ENCODE measurements around the gene SLC38A5.
"Not testable (repeated sequence)": the region's sequence is repeated elsewhere in the genome, so short reads cannot be mapped to it uniquely, and the experiment has no call there.

Gene SLC38A5

GRCh38 chrX:48433713-48434112 lies 36.3 kb downstream of the SLC38A5 start:
- not testable (repeated sequence) for H2BK15ac ChIP-seq (ENCODE audit: low read length); H3K4ac ChIP-seq (ENCODE audit: low read length); H4K91ac ChIP-seq (ENCODE audit: low read depth, low read length, poor library complexity); H3K4me2 ChIP-seq (ENCODE audit: insufficient read depth, low read length, poor library complexity, severe bottlenecking); H3K18ac ChIP-seq (ENCODE audit: low read length); H3K4me1 ChIP-seq (ENCODE audit: control insufficient read depth in 2 of 2, insufficient read depth in 1 of 2, low read depth in 1 of 2, low read length in 2 of 2); H3K4me3 ChIP-seq (ENCODE audit: low read length in 2 of 2); H3K27me3 ChIP-seq (ENCODE audit: control insufficient read depth in 3 of 3, insufficient read depth in 3 of 3, low read depth in 1 of 3, low read length in 3 of 3); DNase-seq (ENCODE audit: low spot score); H3K14ac ChIP-seq (ENCODE audit: low read length); H3K23ac ChIP-seq (ENCODE audit: low read depth, low read length, poor library complexity); H3K36me3 ChIP-seq (replicated peaks in 1 of 2; ENCODE audit: control insufficient read depth in 2 of 2, insufficient read depth in 2 of 2, low read length in 2 of 2); H2BK12ac ChIP-seq (ENCODE audit: low read length); H4K8ac ChIP-seq (ENCODE audit: low read depth, low read length); H3K9ac ChIP-seq (ENCODE audit: low read depth, low read length, poor library complexity); H2AFZ ChIP-seq (ENCODE audit: low read length); H3K27ac ChIP-seq (replicated peaks; ENCODE audit: low read length); H2AK5ac ChIP-seq (ENCODE audit: low read depth, low read length); H3K9me3 ChIP-seq (replicated peaks in 1 of 2; ENCODE audit: control insufficient read depth in 2 of 2, insufficient read depth in 1 of 2, low read depth in 1 of 2, low read length in 2 of 2); H2BK120ac ChIP-seq (ENCODE audit: low read depth, low read length); H2BK5ac ChIP-seq (ENCODE audit: low read length); H3K79me1 ChIP-seq (ENCODE audit: low read depth, low read length)
- WGBS, 2 donors (ENCODE audit: extremely low coverage in 2 of 2, insufficient read length in 2 of 2, insufficient replicate concordance in 1 of 2) = no CpG with 5 or more reads among the region's 13 CpGs

GRCh38 chrX:48430166-48430565 lies 39.9 kb downstream of the SLC38A5 start:
- WGBS, 2 donors (ENCODE audit: extremely low coverage in 2 of 2, insufficient read length in 2 of 2, insufficient replicate concordance in 1 of 2) = no CpG with 5 or more reads among the region's 4 CpGs
- H3K27ac ChIP-seq (replicated peaks; ENCODE audit: low read length); H2AFZ ChIP-seq (ENCODE audit: low read length): not testable (repeated sequence)

GRCh38 chrX:48429606-48430005 lies 40.5 kb downstream of the SLC38A5 start:
- not testable (repeated sequence) for H3K9me3 ChIP-seq (replicated peaks in 1 of 2; ENCODE audit: control insufficient read depth in 2 of 2, insufficient read depth in 1 of 2, low read depth in 1 of 2, low read length in 2 of 2); H2BK5ac ChIP-seq (ENCODE audit: low read length); H4K8ac ChIP-seq (ENCODE audit: low read depth, low read length); H3K23ac ChIP-seq (ENCODE audit: low read depth, low read length, poor library complexity); H2BK15ac ChIP-seq (ENCODE audit: low read length); H3K4me3 ChIP-seq (ENCODE audit: low read length in 2 of 2); H2AK5ac ChIP-seq (ENCODE audit: low read depth, low read length); H3K9ac ChIP-seq (ENCODE audit: low read depth, low read length, poor library complexity); H4K91ac ChIP-seq (ENCODE audit: low read depth, low read length, poor library complexity); H2AFZ ChIP-seq (ENCODE audit: low read length); H3K27me3 ChIP-seq (ENCODE audit: control insufficient read depth in 3 of 3, insufficient read depth in 3 of 3, low read depth in 1 of 3, low read length in 3 of 3); H3K4ac ChIP-seq (ENCODE audit: low read length); H3K27ac ChIP-seq (replicated peaks; ENCODE audit: low read length); H3K18ac ChIP-seq (ENCODE audit: low read length); H3K36me3 ChIP-seq (replicated peaks in 1 of 2; ENCODE audit: control insufficient read depth in 2 of 2, insufficient read depth in 2 of 2, low read length in 2 of 2); H3K79me1 ChIP-seq (ENCODE audit: low read depth, low read length); H3K4me1 ChIP-seq (ENCODE audit: control insufficient read depth in 2 of 2, insufficient read depth in 1 of 2, low read depth in 1 of 2, low read length in 2 of 2); H2BK12ac ChIP-seq (ENCODE audit: low read length); H3K14ac ChIP-seq (ENCODE audit: low read length); DNase-seq (ENCODE audit: low spot score); H2BK120ac ChIP-seq (ENCODE audit: low read depth, low read length); H3K4me2 ChIP-seq (ENCODE audit: insufficient read depth, low read length, poor library complexity, severe bottlenecking)
- no CpG with 5 or more reads among the region's 5 CpGs for WGBS, 2 donors (ENCODE audit: extremely low coverage in 2 of 2, insufficient read length in 2 of 2, insufficient replicate concordance in 1 of 2)

More at GRCh38 chrX:48430166-48430565, 39.9 kb downstream of the SLC38A5 start:
- H2BK12ac ChIP-seq (ENCODE audit: low read length); H3K4ac ChIP-seq (ENCODE audit: low read length); H3K9me3 ChIP-seq (replicated peaks in 1 of 2; ENCODE audit: control insufficient read depth in 2 of 2, insufficient read depth in 1 of 2, low read depth in 1 of 2, low read length in 2 of 2); H4K91ac ChIP-seq (ENCODE audit: low read depth, low read length, poor library complexity); H3K4me2 ChIP-seq (ENCODE audit: insufficient read depth, low read length, poor library complexity, severe bottlenecking); H3K27me3 ChIP-seq (ENCODE audit: control insufficient read depth in 3 of 3, insufficient read depth in 3 of 3, low read depth in 1 of 3, low read length in 3 of 3); H3K23ac ChIP-seq (ENCODE audit: low read depth, low read length, poor library complexity); H3K14ac ChIP-seq (ENCODE audit: low read length); H3K4me3 ChIP-seq (ENCODE audit: low read length in 2 of 2); H2BK15ac ChIP-seq (ENCODE audit: low read length); H3K9ac ChIP-seq (ENCODE audit: low read depth, low read length, poor library complexity); H3K79me1 ChIP-seq (ENCODE audit: low read depth, low read length); DNase-seq (ENCODE audit: low spot score); H3K18ac ChIP-seq (ENCODE audit: low read length); H2BK5ac ChIP-seq (ENCODE audit: low read length); H2AK5ac ChIP-seq (ENCODE audit: low read depth, low read length); H4K8ac ChIP-seq (ENCODE audit: low read depth, low read length); H3K4me1 ChIP-seq (ENCODE audit: control insufficient read depth in 2 of 2, insufficient read depth in 1 of 2, low read depth in 1 of 2, low read length in 2 of 2); H2BK120ac ChIP-seq (ENCODE audit: low read depth, low read length); H3K36me3 ChIP-seq (replicated peaks in 1 of 2; ENCODE audit: control insufficient read depth in 2 of 2, insufficient read depth in 2 of 2, low read length in 2 of 2): not testable (repeated sequence)

- not testable (repeated sequence) for H3K4me2 ChIP-seq (ENCODE audit: insufficient read depth, low read length, poor library complexity, severe bottlenecking); H2BK120ac ChIP-seq (ENCODE audit: low read depth, low read length); H3K23ac ChIP-seq (ENCODE audit: low read depth, low read length, poor library complexity); H2BK15ac ChIP-seq (ENCODE audit: low read length); H4K91ac ChIP-seq (ENCODE audit: low read depth, low read length, poor library complexity); H3K27ac ChIP-seq (replicated peaks; ENCODE audit: low read length); H3K36me3 ChIP-seq (replicated peaks in 1 of 2; ENCODE audit: control insufficient read depth in 2 of 2, insufficient read depth in 2 of 2, low read length in 2 of 2); H3K14ac ChIP-seq (ENCODE audit: low read length); H2BK5ac ChIP-seq (ENCODE audit: low read length); H3K4me1 ChIP-seq (ENCODE audit: control insufficient read depth in 2 of 2, insufficient read depth in 1 of 2, low read depth in 1 of 2, low read length in 2 of 2); H4K8ac ChIP-seq (ENCODE audit: low read depth, low read length); H3K4ac ChIP-seq (ENCODE audit: low read length); H3K27me3 ChIP-seq (ENCODE audit: control insufficient read depth in 3 of 3, insufficient read depth in 3 of 3, low read depth in 1 of 3, low read length in 3 of 3); H2BK12ac ChIP-seq (ENCODE audit: low read length); H3K9ac ChIP-seq (ENCODE audit: low read depth, low read length, poor library complexity); H3K79me1 ChIP-seq (ENCODE audit: low read depth, low read length); H2AFZ ChIP-seq (ENCODE audit: low read length); DNase-seq (ENCODE audit: low spot score); H3K18ac ChIP-seq (ENCODE audit: low read length); H3K9me3 ChIP-seq (replicated peaks in 1 of 2; ENCODE audit: control insufficient read depth in 2 of 2, insufficient read depth in 1 of 2, low read depth in 1 of 2, low read length in 2 of 2); H3K4me3 ChIP-seq (ENCODE audit: low read length in 2 of 2); H2AK5ac ChIP-seq (ENCODE audit: low read depth, low read length)
- WGBS, 2 donors (ENCODE audit: extremely low coverage in 2 of 2, insufficient read length in 2 of 2, insufficient replicate concordance in 1 of 2) = no CpG with 5 or more reads among the region's 12 CpGs
Observed at GRCh38 chrX:48427027-48427716, 42.9 kb downstream of the SLC38A5 start.

Measured in neuronal stem cell (in vitro differentiated cells).